Stimulated activated naive CD8-positive, alpha-beta T cell treated with anti-CD3 and anti-CD28 coated beads, Interleukin-15, amount 100 ng/mL, for 72 hours (primary cell): ENCODE data around the gene CTBP2.

Source experiments
- ATAC-seq: fragments of 150-1000 bp; cut with Tn5 transposase; 2 replicates; pipeline ENCODE4 v1.10.0; 2021; ENCODE audit warnings: mild to moderate bottlenecking, moderate library complexity
- DNase-seq, 2 donors: peaks; one replicate each; pipeline ENCODE4 v3.0.0; 2021 to 2022
- H3K27ac Mint-ChIP-seq, 2 donors: one replicate each; pipeline ENCODE4 v1.8.0; 2022; ENCODE audit warnings: mild to moderate bottlenecking in 2 of 2, mixed read lengths in 2 of 2, moderate library complexity in 2 of 2
- H3K27me3 Mint-ChIP-seq: one replicate; pipeline ENCODE4 v1.8.0; 2022; ENCODE audit warnings: mixed read lengths
- H3K4me1 Mint-ChIP-seq: one replicate; pipeline ENCODE4 v1.8.0; 2022; ENCODE audit warnings: mild to moderate bottlenecking, mixed read lengths
- H3K4me3 Mint-ChIP-seq, 2 donors: one replicate each; pipeline ENCODE4 v1.8.0; 2022; ENCODE audit warnings: mild to moderate bottlenecking in 2 of 2, mixed read lengths in 2 of 2, moderate library complexity in 1 of 2
- H3K9me3 Mint-ChIP-seq, 2 donors: one replicate each; pipeline ENCODE4 v1.8.0; 2022; ENCODE audit warnings: mixed read lengths in 2 of 2

CTBP2 gene

DNA sequence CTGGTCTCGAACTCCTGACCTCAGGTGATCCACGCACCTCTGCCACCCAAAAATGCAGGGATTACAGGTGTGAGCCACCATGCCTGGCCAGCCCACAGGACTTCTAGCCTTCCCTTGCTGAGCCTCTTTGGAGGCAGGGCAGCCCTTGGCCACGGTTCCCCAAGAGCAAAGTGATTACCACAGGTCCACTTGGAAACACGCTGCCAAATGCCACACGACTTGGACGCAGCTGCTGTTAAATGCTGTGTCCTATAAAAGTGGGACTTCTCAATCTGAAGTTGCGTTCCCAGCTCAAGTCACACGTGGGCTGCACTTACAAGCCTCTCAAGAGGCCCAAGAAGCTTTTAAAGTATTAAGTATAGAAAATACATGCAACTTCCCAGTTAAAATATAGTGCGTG is 30.1 kb downstream of the CTBP2 start:
- H3K9me3 Mint-ChIP-seq: no peaks in the 10 kb centered on the region
- ATAC-seq (no peak), DNase-seq (no peak)
- H3K27ac Mint-ChIP-seq: no peak overlapping the region
- H3K4me3 Mint-ChIP-seq: no peak overlapping the region
- H3K27me3 Mint-ChIP-seq: peaks cover 15% of the 10 kb centered on the region
- H3K4me1 Mint-ChIP-seq: no peaks in the 10 kb centered on the region

DNA sequence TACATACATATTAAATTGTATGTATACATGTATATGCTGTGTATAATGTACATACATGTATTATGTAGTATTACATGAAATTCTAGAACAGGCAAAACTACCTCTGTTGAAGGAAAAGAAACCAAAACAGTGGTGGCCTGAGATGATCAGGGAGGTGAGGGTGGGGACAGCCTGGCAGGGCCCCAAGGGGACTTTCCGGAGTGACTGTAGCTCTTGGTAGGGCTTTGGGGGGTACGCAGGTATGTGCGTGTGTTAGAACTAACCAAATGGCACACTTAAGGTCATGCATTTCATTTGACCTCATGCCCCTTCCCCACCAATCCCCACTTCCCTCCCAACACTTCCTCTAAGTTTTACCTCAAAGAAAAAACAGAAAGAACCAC is 31.3 kb downstream of the CTBP2 start:
- DNase-seq (no peak), ATAC-seq (no peak)
- no peaks in the 10 kb centered on the region for H3K9me3 Mint-ChIP-seq
- H3K4me1 Mint-ChIP-seq: no peaks in the 10 kb centered on the region
- peaks cover 7% of the 10 kb centered on the region for H3K27me3 Mint-ChIP-seq
- H3K27ac Mint-ChIP-seq: no peak overlapping the region
- no peak overlapping the region for H3K4me3 Mint-ChIP-seq

DNA sequence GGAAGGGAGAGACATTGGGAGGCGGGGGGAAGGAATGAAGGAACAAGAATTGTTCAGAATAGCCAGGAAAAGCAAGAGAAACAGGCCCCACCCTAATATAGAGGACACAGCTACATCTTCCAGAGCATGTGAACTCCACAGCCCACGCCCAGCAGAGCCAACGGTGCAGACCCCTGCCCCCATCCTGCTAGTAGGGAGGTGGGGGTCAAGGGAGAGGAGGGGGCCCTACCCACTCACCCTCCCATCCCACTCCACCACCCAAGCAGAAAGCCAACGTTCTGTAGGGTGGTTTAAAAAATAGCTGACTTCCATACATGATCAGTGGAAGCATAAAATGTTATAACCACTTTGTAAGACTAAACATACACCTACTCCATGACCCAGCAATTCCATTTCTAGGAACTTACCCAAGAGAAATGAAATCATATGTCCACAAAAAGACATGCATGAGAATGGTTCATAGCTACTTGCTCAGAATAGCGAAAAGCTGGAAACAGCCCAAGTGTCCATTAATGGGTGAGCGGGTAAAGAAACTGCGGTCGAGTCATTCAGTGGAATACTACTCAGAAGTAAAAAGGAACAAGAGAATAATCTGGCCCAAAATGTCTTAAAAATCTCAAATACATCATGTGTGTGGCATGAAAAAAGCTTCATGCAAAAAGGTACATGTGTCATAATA is 31.8 kb downstream of the CTBP2 start:
- Mint-ChIP-seq H3K4me3 (no peak overlapping the region), H3K4me1 (no peaks in the 10 kb centered on the region), H3K9me3 (no peaks in the 10 kb centered on the region), H3K27me3 (peaks cover 12% of the 10 kb centered on the region), H3K27ac (peak overlapping the region in 1 of 2 donors; percentile 60)
- DNase-seq: no peak
- ATAC-seq: no peak

DNA sequence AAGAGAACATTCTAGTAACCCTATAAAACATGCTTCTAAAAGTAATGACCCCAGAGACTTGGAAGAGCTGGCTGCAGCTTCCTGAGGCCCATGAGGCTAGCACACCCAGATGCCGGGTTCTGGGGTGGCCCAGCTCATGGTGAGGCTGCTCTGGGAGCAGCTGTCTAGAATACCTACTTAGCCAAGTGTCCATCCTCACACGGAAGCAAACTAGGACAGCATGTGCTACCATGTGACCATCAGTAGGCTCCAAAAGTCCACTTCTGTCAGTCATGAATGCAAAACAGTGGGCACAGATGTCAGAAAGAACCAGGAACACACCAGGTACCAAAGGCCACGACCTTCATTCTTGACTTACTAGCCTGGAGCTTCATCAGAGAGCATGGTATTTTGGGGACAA is 32.4 kb downstream of the CTBP2 start:
- ATAC-seq: no peak
- Mint-ChIP-seq H3K4me1 (no peaks in the 10 kb centered on the region), H3K4me3 (no peak overlapping the region), H3K27me3 (peaks cover 12% of the 10 kb centered on the region), H3K9me3 (no peaks in the 10 kb centered on the region), H3K27ac (peak overlapping the region in 1 of 2 donors; percentile 60)
- DNase-seq: no peak

DNA sequence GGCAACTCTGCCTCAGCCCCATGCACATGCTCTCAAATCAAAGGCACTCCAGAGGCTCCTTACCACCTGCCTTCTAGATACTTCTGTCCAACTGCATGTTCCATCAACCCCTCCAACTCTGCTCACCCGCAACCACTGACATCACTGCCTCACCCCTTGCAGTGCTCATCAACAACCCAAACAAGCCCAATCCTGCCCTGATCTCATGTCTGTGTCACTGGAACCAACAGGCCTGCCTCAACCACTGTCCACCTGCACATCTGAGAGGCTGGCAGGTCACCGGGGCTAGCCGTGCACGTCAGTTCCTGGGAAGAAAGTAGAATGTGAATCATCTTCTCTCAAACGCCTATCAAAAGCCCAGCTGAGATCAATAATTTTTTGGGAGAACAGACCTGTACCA is 33.3 kb downstream of the CTBP2 start:
- H3K4me3 Mint-ChIP-seq: no peak overlapping the region
- ATAC-seq (no peak), DNase-seq (no peak)
- no peak overlapping the region for H3K27ac Mint-ChIP-seq
- H3K27me3 Mint-ChIP-seq: peaks cover 8% of the 10 kb centered on the region
- no peaks in the 10 kb centered on the region for H3K9me3 Mint-ChIP-seq
- H3K4me1 Mint-ChIP-seq: no peaks in the 10 kb centered on the region

DNA sequence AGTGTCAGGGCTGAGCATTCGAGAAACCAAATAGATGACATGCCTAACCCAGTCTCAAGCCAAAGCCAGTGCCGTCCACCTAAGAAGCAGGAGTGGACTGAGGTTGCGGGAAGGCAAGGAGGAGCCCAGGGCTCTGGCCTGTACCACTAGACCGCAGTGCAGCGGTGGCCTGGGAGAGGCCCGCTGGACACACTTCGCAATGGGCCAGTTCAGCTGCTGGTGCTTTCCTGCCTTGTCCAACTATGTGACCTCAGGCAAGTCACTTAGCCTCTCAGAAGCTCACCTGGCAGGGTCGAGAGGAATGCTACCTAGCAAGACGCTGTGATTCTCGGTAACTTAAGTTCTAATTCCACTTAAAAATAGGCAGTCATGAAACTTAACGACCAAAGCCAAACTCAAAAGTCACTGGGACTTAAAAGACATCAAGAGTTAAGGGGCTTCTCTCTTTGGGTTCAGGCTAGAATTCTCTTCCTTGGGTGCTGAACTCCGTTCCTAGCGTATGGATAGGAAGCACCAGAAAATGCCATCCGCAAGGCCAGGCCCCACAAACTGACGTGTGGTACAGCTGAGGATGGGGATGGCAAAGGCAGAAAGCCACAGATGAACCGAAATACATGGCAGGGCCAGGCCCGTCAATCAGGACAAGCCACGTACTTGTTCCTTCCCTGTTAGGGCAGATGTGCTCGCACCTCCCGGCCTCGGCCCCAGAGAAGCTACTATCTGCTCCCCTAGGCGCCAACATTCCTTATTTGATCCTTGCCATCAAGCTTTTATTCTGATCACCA is 34.2 kb downstream of the CTBP2 start:
- ATAC-seq: no peak
- H3K4me3 Mint-ChIP-seq: no peak overlapping the region

DNA sequence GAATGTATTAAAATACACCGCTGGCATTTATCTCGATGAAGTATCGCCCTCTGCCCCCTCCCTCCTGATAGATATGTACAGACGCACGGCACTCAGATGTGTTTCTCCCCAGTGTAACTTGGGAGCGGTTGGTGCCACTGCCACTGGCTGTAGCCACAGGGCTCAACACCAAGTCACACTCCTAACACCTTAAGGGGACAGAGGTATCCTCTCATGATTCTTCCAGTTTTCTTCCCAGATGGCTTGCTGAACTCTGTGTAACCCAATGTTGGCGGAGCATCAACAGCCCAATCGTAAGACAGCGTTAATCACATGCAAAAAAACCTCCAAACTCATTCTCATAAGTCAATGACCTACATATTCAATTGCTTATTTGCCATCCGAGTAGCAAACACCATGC is 35.5 kb downstream of the CTBP2 start:
- Mint-ChIP-seq H3K4me3 (no peak overlapping the region), H3K27ac (no peak overlapping the region), H3K9me3 (no peaks in the 10 kb centered on the region), H3K27me3 (peaks cover 8% of the 10 kb centered on the region), H3K4me1 (no peaks in the 10 kb centered on the region)
- DNase-seq: no peak
- no peak for ATAC-seq

More for the DNA sequence above, 34.2 kb downstream of the CTBP2 start:
- peaks cover 8% of the 10 kb centered on the region for H3K27me3 Mint-ChIP-seq
- no peak for DNase-seq
- no peaks in the 10 kb centered on the region for H3K4me1 Mint-ChIP-seq
- H3K9me3 Mint-ChIP-seq: no peaks in the 10 kb centered on the region
- H3K27ac Mint-ChIP-seq: no peak overlapping the region

DNA sequence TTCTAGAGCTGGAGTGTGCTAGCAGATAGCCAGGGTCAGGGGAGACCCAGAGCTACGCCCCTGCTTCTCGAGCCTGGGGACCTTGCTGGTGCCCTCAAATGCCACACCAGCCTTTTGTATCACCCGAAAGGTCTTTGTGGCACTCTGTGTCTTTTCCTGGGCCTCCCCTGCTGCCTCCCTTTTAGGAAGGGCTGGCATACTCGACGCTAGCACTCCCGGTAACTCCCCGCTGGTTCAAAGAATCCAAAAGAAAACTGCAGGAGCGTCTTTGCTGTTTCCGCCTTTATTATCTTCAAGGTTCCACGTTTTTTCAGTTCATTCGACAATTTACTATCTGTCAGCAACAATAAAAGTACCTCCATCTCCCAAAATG is 36.3 kb downstream of the CTBP2 start:
- DNase-seq (no peak), ATAC-seq (no peak)
- Mint-ChIP-seq H3K4me3 (no peak overlapping the region), H3K4me1 (no peaks in the 10 kb centered on the region), H3K27me3 (peaks cover 8% of the 10 kb centered on the region), H3K9me3 (no peaks in the 10 kb centered on the region), H3K27ac (no peak overlapping the region)

DNA sequence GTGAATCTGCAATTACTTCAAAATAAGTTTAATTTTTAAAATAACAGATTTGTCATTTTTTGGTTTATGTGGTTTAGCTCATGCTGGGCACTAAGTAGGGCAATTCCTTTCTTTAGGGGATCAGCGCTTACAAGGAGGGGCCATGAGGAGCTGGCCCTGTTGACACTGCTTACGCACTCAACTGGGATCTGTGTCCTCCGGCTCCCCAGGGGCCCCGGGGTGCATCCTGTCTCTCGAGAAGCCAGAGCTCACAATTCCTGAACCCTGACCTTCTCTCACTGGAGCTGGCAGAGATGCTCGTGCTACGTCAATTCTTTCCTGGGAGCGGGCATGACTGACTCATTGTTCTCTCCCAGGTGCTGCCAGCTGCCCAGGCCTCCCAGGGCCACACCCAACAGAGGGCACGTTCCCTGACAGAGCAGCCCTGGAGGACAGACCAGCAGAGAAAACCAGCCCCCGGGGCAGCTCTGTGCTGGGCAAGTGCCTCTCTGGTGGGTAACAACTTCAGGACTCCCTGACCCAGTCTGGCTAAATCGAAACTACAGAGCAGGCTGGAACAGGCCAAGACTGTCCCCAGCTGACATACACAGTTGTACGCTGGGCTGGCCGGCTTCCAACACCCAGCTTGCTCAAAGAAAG is 36.8 kb downstream of the CTBP2 start:
- Mint-ChIP-seq H3K9me3 (no peaks in the 10 kb centered on the region), H3K4me3 (no peak overlapping the region), H3K27ac (no peak overlapping the region), H3K4me1 (no peaks in the 10 kb centered on the region), H3K27me3 (peaks cover 8% of the 10 kb centered on the region)
- DNase-seq: no peak
- no peak for ATAC-seq

DNA sequence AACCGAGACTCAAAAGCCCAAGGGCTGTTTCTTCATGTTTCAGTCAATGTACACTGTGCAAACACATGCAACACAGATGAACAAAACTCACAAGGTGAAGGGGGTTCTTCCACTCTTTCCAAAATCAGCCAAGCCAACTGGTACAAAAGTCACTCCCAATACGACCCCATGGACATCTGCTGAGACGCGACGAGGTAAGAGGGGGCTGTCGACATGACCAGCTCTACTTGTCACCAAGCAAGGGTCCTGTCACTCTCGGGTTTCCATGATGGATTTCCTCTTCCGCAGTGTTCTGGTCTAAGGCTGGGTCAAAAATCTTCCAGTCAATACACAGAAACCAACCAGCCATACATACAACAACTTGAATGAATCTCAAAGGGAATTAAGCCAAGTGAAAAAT is 37.8 kb downstream of the CTBP2 start:
- no peak overlapping the region for H3K4me3 Mint-ChIP-seq
- H3K27ac Mint-ChIP-seq: no peak overlapping the region
- peaks cover 8% of the 10 kb centered on the region for H3K27me3 Mint-ChIP-seq
- DNase-seq: no peak
- no peaks in the 10 kb centered on the region for H3K4me1 Mint-ChIP-seq
- ATAC-seq: no peak
- H3K9me3 Mint-ChIP-seq: no peaks in the 10 kb centered on the region

DNA sequence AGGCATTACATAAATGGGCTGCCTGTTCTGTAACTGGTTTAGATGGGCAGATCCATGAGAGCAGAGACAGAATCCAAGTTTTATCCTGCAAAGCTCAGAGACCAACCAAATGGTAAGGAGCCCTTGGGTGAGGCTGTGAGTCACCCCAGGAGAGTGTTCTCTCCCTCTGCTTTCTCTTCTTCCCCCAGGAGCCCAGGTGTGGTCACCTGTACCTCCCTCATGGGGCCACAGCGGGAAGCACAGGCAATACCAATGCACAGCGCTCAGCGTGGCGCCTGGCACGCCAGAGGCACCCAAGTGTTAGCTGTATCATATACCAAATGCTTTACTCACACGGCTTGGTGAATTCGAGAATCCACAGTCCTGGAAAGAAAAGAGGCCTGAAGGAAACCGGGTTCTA is 39.4 kb downstream of the CTBP2 start:
- DNase-seq: no peak
- ATAC-seq: no peak
- Mint-ChIP-seq H3K27ac (no peak overlapping the region), H3K4me3 (no peak overlapping the region), H3K4me1 (no peaks in the 10 kb centered on the region), H3K27me3 (peaks cover 14% of the 10 kb centered on the region), H3K9me3 (no peaks in the 10 kb centered on the region)

DNA sequence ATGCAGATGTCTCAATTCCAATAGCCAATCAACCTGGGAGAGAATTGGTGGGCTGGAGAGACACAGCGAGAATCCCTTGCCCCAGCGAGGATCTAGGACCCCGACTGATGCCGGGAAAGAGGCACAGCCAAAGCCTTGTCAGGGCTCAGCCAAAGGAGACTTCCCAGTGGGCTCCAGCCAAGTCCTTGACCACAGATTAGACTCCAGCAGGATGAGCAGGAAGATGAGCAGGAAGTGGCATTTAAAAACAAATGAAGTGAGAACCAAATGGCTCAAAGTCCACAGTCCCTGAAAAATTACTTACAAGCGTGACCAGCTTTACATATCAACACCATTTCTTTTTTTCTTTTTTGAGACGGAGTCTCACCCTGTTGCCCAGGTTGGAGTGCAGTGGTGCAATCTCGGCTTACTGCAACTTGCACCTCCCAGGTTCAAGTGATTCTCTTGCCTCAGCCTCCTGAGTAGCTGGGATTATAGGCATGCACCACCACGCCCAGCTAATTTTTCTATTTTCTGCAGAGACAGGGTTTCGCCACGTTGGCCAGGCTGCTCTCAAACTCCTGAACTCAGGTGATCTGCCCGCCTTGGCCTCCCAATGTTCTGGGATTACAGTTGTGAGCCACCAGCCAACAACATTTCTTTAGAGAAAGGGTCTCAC is 40.2 kb downstream of the CTBP2 start:
- no peak overlapping the region for H3K4me3 Mint-ChIP-seq
- no peaks in the 10 kb centered on the region for H3K4me1 Mint-ChIP-seq
- H3K9me3 Mint-ChIP-seq: no peaks in the 10 kb centered on the region
- H3K27ac Mint-ChIP-seq: no peak overlapping the region
- peaks cover 14% of the 10 kb centered on the region for H3K27me3 Mint-ChIP-seq
- ATAC-seq (no peak), DNase-seq (no peak)

DNA sequence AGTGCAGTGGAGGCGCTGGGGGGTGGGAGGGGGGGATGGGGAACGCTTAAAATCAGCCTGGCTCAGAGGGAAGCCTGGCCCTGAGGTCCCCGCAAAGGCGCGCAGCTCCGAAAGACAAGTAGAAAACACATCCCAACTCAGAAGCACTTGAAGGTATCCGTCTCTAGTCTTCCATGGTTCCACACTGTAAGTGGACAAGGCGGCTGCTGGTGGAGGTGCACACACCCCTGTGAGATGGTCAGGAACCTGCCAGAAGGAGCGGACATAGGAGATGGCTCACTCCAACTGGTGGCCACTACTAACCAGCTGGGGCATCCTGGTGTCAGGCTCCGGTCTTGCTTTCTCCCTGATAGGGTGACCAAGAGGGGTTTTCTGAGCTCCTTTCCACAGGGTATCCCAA is 41.7 kb downstream of the CTBP2 start:
- Mint-ChIP-seq H3K27ac (no peak overlapping the region), H3K4me3 (no peak overlapping the region), H3K9me3 (no peaks in the 10 kb centered on the region), H3K4me1 (no peaks in the 10 kb centered on the region), H3K27me3 (peaks cover 10% of the 10 kb centered on the region)
- DNase-seq: no peak
- ATAC-seq: no peak

DNA sequence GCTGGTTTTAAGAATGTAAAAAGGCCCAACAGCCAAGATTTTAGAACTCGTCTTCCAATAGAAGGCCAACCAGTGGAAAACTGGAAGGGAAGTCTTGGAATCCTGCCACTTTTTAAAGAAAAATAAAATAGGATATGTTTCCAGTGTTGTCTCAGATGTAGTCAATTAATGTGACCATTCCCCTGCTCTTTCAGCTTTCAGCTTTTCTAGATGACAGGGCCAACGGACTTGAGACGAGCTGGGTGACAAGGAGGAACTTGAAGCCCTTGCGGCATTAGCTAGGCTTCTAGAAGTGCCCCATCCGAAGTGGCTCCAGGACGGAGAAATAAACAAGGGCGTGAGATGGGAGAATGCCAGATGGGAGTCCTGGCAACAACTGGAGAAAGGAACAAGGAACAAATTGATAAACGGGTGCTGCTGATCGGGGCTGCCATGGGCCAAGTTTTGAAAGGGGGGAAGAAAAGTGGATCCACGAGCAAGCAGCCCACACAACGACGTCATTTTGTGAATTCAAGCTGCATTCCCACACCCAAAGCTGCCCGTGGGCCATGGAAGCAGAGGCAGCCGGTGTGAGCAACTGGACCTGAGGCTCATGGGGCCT is 42.3 kb downstream of the CTBP2 start:
- H3K9me3 Mint-ChIP-seq: no peaks in the 10 kb centered on the region
- no peak overlapping the region for H3K4me3 Mint-ChIP-seq

DNA sequence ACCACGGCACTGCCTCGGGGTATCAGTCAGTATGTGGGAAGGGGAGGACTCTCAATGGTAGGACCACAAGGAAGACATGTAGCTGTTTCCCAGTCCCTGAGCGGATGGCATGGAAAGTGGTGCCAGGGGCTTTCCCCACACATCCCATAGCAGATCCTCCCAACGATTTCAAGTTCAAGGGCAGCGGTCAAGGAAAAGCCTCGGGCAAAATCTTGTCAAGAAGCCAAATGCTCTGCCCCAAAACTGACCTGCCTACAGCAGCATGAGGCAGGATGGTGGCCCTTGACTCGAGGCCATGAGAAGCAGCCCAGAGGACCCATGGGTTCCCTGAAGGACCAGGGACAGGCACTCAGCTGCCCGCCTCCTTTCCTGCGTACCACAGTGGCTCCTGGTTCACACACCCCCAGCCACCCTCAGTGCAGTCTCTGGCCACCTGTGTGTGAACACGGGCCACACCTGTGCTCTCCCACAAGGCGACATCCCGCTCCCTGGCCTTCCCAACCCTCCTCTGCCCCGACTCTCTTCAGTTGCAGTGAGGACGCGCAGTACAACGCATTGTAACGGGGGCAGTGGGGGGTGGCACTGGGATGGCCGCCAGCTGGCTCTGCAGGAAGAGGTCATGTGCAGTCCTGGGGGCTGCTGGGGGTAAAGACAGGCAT is 43.6 kb downstream of the CTBP2 start:
- ATAC-seq (no peak), DNase-seq (no peak)
- Mint-ChIP-seq H3K9me3 (no peaks in the 10 kb centered on the region), H3K27ac (no peak overlapping the region), H3K4me3 (no peak overlapping the region), H3K4me1 (no peaks in the 10 kb centered on the region), H3K27me3 (peaks cover 6% of the 10 kb centered on the region)

More for the DNA sequence above, 42.3 kb downstream of the CTBP2 start:
- H3K4me1 Mint-ChIP-seq: no peaks in the 10 kb centered on the region
- H3K27ac Mint-ChIP-seq: peak overlapping the region in 1 of 2 donors; percentile 0
- peaks cover 6% of the 10 kb centered on the region for H3K27me3 Mint-ChIP-seq
- DNase-seq (no peak), ATAC-seq (no peak)
